ENCODE data around the gene ZDHHC8. TPM values are rescaled to one million over a fixed set of nuclear protein-coding genes. Genes with fewer than 3 reads are reported as not detected.

Gene ZDHHC8
- total and polyA plus RNA-seq, 12 donors: 5.7 to 109 (median 36.1) TPM

DNA sequence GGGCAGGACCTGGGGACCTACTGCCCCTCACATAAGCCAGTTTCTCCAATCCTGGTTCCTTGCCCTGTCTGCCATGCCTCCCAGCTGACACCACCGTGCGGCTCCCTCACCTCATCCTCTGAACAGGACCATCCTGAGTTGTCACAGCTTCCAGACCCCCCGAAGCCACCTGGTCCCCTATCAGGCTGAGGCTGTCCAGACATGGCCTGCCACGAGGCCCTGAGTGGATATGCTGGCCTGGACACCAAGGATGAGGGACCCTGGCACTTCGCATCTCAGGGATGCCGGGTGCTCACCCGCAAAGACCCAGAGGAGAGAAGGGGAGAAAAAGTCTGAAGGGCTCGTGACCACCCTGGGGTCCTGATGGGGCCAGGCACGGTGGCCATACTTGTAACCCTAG, 35.1 kb downstream of the ZDHHC8 start:
- TF ChIP-seq POLR2A (IDR thresholded peaks at IDR 0.05): no peak
- TF ChIP-seq, protein P1, sequence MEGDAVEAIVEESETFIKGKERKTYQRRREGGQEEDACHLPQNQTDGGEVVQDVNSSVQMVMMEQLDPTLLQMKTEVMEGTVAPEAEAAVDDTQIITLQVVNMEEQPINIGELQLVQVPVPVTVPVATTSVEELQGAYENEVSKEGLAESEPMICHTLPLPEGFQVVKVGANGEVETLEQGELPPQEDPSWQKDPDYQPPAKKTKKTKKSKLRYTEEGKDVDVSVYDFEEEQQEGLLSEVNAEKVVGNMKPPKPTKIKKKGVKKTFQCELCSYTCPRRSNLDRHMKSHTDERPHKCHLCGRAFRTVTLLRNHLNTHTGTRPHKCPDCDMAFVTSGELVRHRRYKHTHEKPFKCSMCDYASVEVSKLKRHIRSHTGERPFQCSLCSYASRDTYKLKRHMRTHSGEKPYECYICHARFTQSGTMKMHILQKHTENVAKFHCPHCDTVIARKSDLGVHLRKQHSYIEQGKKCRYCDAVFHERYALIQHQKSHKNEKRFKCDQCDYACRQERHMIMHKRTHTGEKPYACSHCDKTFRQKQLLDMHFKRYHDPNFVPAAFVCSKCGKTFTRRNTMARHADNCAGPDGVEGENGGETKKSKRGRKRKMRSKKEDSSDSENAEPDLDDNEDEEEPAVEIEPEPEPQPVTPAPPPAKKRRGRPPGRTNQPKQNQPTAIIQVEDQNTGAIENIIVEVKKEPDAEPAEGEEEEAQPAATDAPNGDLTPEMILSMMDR (IDR thresholded peaks at IDR 0.05): no peak
- intact Hi-C loops (cut with DNase I): no loop called here
- 83 to 89% (median 85%) methylated on average over 8 to 9 of the region's 9 CpGs for WGBS, 4 donors
- no peaks in the 10 kb centered on the region for H3K4me1 ChIP-seq (replicated peaks in 1 of 2)
- H3K36me3 ChIP-seq (replicated peaks in 1 of 2): no peaks in the 10 kb centered on the region
- H3K4me3 ChIP-seq: no peak overlapping the region
- no peak for DNase-seq
- no peak overlapping the region for H3K27ac ChIP-seq
- H3K9me3 ChIP-seq (replicated peaks in 1 of 3): no peaks in the 10 kb centered on the region
- H3K27me3 ChIP-seq: no peaks in the 10 kb centered on the region

DNA sequence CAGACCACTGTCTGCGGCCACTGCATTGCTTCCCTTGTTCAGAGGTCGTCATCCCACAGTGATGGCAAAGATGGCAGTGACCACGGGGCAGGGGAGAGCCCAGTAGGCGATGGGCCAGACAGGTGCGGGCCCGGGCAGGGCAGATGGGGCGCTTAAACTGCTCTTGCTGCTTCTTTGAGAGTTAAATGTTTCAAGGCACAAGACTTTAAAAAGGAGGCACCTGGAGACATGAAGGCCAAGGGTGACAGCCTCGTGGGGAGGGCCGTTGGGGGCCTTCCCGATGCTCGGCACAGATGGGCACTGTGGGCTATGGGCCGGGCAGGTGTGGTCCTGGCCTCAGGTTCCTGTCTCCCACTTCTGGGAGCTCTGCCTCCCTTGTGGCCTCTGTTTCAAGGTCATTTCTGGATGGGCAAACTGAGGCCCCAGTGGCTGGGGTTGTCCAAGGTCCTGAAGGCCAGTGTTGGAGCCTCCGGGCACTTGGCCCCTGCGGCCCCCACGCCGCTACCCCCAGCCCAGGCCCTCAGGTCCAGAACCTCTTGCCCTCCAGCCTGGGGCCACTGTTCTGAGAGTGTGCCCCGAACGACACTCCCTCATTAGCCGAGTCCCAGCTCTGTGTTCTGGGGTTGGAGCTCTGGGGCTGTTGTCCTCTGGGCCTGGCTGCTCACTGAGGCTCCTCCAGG, 36.2 kb downstream of the ZDHHC8 start:
- H3K9me3 ChIP-seq (replicated peaks in 1 of 3): no peaks in the 10 kb centered on the region
- intact Hi-C loops (cut with DNase I): no loop called here
- no peaks in the 10 kb centered on the region for H3K27me3 ChIP-seq
- H3K27ac ChIP-seq: no peak overlapping the region
- TF ChIP-seq POLR2A (IDR thresholded peaks at IDR 0.05): no peak
- TF ChIP-seq, protein P1 (IDR thresholded peaks at IDR 0.05): no peak
- DNase-seq: no peak
- H3K4me3 ChIP-seq: no peak overlapping the region
- WGBS, 4 donors: 76 to 87% (median 80%) methylated on average over 13 to 19 of the region's 19 CpGs
- H3K36me3 ChIP-seq (replicated peaks in 1 of 2): no peaks in the 10 kb centered on the region
- H3K4me1 ChIP-seq (replicated peaks in 1 of 2): no peaks in the 10 kb centered on the region

DNA sequence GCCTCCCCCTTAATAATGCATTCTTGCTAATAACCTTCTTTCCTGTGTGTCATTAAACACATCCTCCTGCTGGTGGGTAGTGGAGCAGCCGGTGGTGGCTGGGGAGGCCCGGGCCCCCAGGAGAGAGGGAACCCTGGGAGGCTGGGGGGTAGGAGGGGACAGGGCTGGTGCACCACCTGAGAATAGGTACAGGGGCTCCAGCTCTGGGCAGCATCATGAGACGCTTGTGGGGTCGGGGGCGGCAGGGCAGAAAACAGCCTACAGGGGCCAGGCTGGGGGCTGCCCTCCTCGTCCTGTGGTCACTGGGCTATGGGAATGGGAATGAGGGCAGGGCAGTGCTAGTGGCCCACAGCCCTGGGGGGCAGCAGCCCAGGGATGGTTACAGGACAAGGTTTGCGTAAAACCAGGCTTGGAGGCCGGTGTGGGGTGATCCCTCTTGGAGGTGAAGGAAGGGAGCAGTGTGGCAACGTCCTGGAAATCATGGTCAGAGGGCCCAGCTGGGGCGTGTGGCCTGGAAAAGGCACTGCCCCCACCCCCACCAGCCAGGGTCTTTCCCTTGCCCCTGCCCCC, 37.7 kb downstream of the ZDHHC8 start:
- Histone ChIP-seq H3K4me1 (replicated peaks in 1 of 2) (no peaks in the 10 kb centered on the region), H3K36me3 (replicated peaks in 1 of 2) (no peaks in the 10 kb centered on the region), H3K27ac (no peak overlapping the region), H3K27me3 (no peaks in the 10 kb centered on the region), H3K4me3 (no peak overlapping the region), H3K9me3 (replicated peaks in 1 of 3) (no peaks in the 10 kb centered on the region)
- 49 to 83% (median 71%) methylated on average over 2 to 10 of the region's 10 CpGs for WGBS, 4 donors
- intact Hi-C loops (cut with DNase I): no loop called here
- no peak for DNase-seq
- TF ChIP-seq, protein P1 (IDR thresholded peaks at IDR 0.05): no peak
- no peak for TF ChIP-seq POLR2A (IDR thresholded peaks at IDR 0.05)

DNA sequence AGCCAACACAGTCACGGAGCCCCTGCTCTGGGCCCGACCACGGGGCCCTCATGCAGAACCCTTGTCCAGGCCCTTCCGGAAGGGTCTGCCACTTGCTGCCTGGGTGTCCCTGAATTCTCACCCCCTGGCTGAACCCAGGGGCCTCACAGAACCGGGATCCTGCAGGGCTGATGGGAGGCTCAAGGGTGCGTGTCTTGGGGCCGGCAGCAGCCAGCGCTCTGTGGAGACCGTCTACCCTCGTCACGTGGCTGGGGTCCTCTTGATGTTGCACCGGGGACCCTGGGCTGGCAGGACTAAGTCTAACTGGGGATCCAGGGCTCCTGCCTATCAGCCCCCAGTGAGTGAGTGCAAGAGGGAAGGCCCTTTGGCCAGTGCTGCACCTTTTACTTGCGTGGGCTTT, 38.6 kb downstream of the ZDHHC8 start:
- Histone ChIP-seq H3K9me3 (replicated peaks in 1 of 3) (no peaks in the 10 kb centered on the region), H3K27ac (no peak overlapping the region), H3K27me3 (no peaks in the 10 kb centered on the region), H3K36me3 (replicated peaks in 1 of 2) (no peaks in the 10 kb centered on the region), H3K4me1 (replicated peaks in 1 of 2) (no peaks in the 10 kb centered on the region), H3K4me3 (no peak overlapping the region)
- DNase-seq: no peak
- no peak for TF ChIP-seq POLR2A (IDR thresholded peaks at IDR 0.05)
- TF ChIP-seq, protein P1 (IDR thresholded peaks at IDR 0.05): no peak
- 85 to 91% (median 88%) methylated on average over 3 to 13 of the region's 13 CpGs for WGBS, 4 donors
- intact Hi-C loops (cut with DNase I): no loop called here
